Measurements from ENCODE around the gene DIAPH3. TPM values are rescaled to one million over a fixed set of nuclear protein-coding genes. Genes with fewer than 3 reads are reported as not detected.

Gene DIAPH3
- total RNA-seq, 1 donor from 2014 or later: 11.4 TPM

DNA sequence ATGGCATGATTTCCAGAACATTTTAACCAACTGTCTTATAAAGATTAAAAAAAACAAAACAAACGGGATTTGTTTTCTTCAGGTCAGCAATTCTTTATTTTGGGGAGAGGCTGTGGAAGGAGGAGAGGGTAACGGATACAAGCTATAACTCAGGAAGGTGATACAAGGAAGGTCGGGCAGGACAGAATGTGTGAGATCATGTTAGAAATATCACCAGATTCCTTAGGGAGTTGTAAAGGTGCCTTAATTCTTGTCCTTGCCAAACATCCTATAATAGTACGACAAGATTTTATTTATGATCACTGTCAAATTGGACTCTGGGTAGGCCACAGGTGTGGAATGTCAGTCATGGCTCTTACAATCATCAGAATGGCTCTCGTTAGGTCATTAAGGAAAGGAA, 503.1 kb downstream of the DIAPH3 start:
- Mint-ChIP-seq H3K9me3 (ENCODE audit: low read depth) (no peaks in the 10 kb centered on the region), H3K27ac (no peak overlapping the region), H3K36me3 (ENCODE audit: insufficient read depth) (peaks cover 6% of the 10 kb centered on the region), H3K4me3 (ENCODE audit: low read depth) (no peak overlapping the region), H3K27me3 (no peaks in the 10 kb centered on the region), H3K4me1 (ENCODE audit: low read depth) (no peaks in the 10 kb centered on the region)
- DNase-seq (ENCODE audit: low spot score, unreplicated experiment): no peak
- TF ChIP-seq, protein P1, sequence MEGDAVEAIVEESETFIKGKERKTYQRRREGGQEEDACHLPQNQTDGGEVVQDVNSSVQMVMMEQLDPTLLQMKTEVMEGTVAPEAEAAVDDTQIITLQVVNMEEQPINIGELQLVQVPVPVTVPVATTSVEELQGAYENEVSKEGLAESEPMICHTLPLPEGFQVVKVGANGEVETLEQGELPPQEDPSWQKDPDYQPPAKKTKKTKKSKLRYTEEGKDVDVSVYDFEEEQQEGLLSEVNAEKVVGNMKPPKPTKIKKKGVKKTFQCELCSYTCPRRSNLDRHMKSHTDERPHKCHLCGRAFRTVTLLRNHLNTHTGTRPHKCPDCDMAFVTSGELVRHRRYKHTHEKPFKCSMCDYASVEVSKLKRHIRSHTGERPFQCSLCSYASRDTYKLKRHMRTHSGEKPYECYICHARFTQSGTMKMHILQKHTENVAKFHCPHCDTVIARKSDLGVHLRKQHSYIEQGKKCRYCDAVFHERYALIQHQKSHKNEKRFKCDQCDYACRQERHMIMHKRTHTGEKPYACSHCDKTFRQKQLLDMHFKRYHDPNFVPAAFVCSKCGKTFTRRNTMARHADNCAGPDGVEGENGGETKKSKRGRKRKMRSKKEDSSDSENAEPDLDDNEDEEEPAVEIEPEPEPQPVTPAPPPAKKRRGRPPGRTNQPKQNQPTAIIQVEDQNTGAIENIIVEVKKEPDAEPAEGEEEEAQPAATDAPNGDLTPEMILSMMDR (IDR thresholded peaks at IDR 0.05; ENCODE audit: unreplicated experiment): no peak

DNA sequence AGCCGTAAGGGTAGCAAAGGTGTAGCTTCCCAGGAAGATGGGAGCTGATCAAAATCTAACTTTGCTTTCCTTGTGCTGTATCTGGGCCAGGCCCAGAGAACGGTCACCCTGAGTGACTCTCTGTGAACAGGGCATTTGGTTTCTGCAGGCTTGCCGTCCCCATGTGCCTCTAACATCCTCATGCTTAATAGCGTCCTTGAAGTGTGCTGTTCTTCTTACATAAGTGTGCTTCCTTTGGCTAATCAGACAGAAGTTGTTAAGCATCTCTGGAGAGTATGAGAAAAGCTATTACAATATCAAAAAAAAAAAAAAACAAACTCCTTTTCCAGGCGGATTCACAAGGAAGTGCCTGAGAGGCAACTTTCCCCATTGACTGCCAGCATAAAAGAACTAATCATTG, 503.7 kb downstream of the DIAPH3 start:
- Mint-ChIP-seq H3K4me1 (ENCODE audit: low read depth) (no peaks in the 10 kb centered on the region), H3K4me3 (ENCODE audit: low read depth) (no peak overlapping the region), H3K9me3 (ENCODE audit: low read depth) (no peaks in the 10 kb centered on the region), H3K27me3 (no peaks in the 10 kb centered on the region), H3K36me3 (ENCODE audit: insufficient read depth) (peaks cover 6% of the 10 kb centered on the region), H3K27ac (no peak overlapping the region)
- DNase-seq (ENCODE audit: low spot score, unreplicated experiment): no peak
- TF ChIP-seq, protein P1 (IDR thresholded peaks at IDR 0.05; ENCODE audit: unreplicated experiment): no peak

DNA sequence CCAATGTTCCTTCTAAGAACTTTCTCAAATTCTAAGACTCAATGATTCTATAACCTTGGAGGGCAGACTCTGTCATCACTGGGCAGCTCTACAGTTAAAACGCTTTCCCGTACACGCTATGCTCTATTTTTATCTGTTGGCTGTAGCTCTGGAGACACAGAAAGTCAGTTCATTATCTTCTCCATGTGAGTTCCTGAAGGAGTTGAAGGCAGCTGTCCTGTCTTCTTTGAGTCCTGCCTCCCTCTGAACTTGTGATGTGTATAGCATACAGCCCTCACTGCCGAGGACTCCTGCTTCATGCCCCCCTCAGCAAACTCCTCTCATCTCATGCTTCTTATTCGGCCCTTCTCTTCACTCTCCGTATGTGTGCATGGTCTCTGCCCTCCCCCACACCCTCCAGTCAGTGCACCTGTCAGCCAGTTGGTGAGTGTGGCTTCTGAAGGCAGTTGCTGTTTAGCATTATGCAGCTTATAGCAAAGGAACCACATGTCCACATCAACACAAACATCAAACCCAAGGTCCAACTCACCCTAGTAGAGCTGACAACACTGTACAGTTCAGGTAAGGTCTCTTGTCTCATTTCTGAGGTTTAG, 504.9 kb downstream of the DIAPH3 start:
- DNase-seq (ENCODE audit: low spot score, unreplicated experiment): no peak
- H3K4me3 Mint-ChIP-seq (ENCODE audit: low read depth): no peak overlapping the region
- H3K27me3 Mint-ChIP-seq: no peaks in the 10 kb centered on the region
- no peaks in the 10 kb centered on the region for H3K4me1 Mint-ChIP-seq (ENCODE audit: low read depth)
- no peaks in the 10 kb centered on the region for H3K9me3 Mint-ChIP-seq (ENCODE audit: low read depth)
- peaks cover 1% of the 10 kb centered on the region for H3K36me3 Mint-ChIP-seq (ENCODE audit: insufficient read depth)
- H3K27ac Mint-ChIP-seq: no peak overlapping the region
- TF ChIP-seq, protein P1 (IDR thresholded peaks at IDR 0.05; ENCODE audit: unreplicated experiment): no peak

DNA sequence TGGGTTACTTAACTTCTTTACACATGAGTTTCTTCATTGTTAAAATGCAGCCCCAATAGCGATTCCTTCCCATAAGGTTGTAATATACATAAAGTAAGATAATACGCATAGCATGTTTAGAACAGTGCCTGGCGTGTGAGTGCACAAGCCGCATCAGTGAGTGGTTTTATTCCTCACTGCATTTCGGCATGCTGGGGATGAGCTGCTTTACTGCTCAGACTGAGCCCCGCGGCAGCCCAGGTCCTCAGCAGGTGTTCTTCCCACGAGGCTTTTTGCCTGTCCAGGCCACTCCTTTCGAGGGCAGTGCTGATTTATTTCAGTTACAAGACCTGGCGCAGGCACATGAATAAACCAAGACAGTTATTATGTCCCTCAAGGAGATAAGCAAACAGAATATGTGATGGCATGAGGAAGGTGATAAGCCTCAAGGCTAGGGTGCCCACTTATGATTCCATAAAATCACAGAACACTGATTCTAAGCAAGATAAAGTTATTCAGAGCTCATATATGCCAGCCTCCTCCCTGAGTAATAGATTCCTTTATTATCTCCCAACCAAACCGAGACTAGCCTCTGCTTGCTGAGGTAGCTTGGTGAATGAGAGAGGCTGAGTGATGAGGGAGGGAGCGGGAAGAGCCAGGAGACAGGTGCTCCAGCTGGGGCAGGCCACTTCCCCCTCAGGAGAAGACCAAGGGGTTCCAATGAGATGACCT, 505.5 kb downstream of the DIAPH3 start:
- Mint-ChIP-seq H3K27me3 (no peaks in the 10 kb centered on the region), H3K9me3 (ENCODE audit: low read depth) (no peaks in the 10 kb centered on the region), H3K4me1 (ENCODE audit: low read depth) (no peaks in the 10 kb centered on the region), H3K36me3 (ENCODE audit: insufficient read depth) (no peaks in the 10 kb centered on the region), H3K27ac (no peak overlapping the region), H3K4me3 (ENCODE audit: low read depth) (no peak overlapping the region)
- TF ChIP-seq, protein P1 (IDR thresholded peaks at IDR 0.05; ENCODE audit: unreplicated experiment): no peak
- no peak for DNase-seq (ENCODE audit: low spot score, unreplicated experiment)

DNA sequence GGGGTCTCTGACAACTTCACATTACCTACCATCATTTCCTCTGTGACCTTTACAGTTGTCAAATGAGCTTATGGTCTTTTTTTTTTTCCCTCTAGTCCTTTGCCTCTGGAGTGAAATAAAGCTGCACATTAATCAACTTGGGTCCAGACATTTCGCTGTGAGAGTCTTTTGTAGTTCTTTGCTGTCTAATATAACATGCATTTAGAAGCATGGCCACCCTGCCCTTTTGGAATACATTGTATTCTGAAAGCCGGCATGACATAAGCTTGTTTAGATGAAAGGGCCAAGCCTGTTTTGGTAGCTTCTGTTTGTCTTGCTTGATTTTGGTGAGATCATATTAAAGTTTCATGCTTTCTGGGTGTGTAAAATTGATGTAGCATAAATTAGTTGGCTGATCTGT, 509.8 kb downstream of the DIAPH3 start:
- H3K9me3 Mint-ChIP-seq (ENCODE audit: low read depth): no peaks in the 10 kb centered on the region
- TF ChIP-seq, protein P1 (IDR thresholded peaks at IDR 0.05; ENCODE audit: unreplicated experiment): no peak
- no peak overlapping the region for H3K27ac Mint-ChIP-seq
- no peak for DNase-seq (ENCODE audit: low spot score, unreplicated experiment)
- H3K4me1 Mint-ChIP-seq (ENCODE audit: low read depth): no peaks in the 10 kb centered on the region
- H3K27me3 Mint-ChIP-seq: peaks cover 3% of the 10 kb centered on the region
- H3K4me3 Mint-ChIP-seq (ENCODE audit: low read depth): no peak overlapping the region
- H3K36me3 Mint-ChIP-seq (ENCODE audit: insufficient read depth): no peaks in the 10 kb centered on the region

Measured in progenitor cell of endocrine pancreas (in vitro differentiated cells).